GM21447 (cell line): ENCODE results near the gene ABHD12.
A peak's percentile ranks its signal among the peaks of the same experiment; 100 is the strongest.
"Not testable (repeated sequence)": the region's sequence is repeated elsewhere in the genome, so short reads cannot be mapped to it uniquely, and the experiment has no call there.

Source experiments
- ATAC-seq: cut with Tn5 transposase; IDR thresholded peaks from one replicate; pipeline ENCODE4 v1.9.1; 2021; ENCODE audit not compliant: unreplicated experiment

The ABHD12 gene

DNA sequence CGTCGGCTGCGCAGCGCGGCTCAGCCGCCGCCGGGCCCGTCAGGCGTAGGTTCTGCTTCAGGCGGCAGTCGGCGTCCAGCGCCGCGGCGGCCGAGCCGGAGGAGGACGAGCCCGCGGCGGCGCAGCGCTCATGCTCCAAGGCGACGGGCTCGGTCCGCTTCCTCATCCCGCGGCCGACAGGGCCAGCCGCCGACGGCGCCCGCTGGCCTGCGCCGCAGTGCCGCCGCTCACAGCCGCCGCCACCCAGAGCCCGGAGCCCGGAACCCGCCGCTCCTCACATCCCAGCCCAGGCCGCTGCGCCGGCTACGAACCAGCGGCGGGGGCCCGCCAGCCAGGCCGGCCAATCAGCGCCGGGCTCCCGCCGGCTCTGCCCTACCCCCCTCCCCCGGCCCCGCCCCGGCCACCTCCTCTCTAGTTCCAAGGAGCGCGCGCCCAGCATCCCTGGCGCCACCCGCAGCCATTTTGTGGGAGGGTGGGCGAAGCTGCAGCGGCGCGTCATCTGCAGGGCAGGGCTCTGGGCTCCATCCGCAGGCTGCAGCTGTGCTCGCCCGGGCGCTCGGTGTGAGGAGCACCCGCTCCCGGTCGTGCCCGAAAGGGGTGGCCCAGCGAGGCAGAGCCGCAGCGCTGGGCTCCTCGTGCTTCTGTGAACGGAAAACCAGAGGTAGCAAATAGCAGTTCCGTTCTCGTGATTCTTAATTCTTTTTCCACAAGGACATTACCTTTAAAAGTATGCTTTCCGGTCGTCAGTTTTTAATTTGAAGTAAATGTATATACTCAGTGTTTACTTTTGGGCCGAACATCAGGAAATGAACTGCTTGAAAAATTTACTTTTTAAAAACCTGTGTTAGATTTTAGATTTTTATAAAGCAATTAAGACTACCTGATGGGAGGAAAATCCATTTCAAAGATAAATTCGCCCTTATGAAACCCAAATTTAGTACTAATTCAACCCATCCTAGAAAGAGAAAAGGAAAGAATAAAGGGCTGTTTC lies at the start of gene ABHD12:
Gene ABHD12, minus strand, starts transcription at position 298 of the 991 bp plus-strand sequence. Its CDS starts 132 bp downstream, at position 166.
- peak; percentile 84 for ATAC-seq

DNA sequence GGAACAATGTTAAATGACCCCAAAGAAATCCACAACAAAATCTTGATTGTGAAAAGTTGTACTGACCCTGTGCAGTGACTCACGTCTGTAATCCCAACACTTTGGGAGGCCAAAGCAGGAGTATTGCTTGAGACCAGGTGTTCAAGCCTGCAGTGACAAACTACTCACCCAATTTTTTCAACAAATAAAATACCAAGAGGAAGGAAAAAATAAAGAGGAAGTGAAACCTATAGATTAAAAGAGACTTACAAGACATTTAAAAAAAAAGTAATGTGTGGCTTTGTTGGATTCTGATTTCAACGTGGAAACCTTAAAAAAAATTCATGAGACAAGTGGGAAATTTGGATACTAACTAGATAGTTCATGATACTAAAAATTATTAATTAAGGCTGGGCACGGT lies 48.7 kb upstream of the ABHD12 start:
- ATAC-seq, result peak; percentile 67

DNA sequence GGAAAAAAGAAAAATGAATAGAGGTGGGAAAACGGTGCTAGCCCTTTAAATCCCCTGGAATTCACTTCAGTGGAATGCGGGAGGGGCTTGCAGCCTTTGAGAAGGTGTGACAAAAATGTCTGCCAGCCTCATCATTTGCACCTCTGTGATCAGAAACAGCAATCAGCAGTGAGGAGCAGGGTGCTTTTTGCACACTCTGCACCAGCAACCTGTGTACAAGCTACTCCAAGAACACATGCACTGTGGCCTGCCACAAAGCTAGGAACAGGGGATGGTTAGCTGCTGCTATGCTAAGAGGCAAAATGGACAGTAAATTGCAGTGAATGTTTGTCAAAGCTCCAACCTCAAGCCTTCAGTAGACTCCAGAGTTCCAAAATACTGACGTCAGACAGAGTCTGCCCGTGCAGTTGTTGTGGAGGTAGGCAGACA lies 46.5 kb upstream of the ABHD12 start:
- ATAC-seq, result no peak

DNA sequence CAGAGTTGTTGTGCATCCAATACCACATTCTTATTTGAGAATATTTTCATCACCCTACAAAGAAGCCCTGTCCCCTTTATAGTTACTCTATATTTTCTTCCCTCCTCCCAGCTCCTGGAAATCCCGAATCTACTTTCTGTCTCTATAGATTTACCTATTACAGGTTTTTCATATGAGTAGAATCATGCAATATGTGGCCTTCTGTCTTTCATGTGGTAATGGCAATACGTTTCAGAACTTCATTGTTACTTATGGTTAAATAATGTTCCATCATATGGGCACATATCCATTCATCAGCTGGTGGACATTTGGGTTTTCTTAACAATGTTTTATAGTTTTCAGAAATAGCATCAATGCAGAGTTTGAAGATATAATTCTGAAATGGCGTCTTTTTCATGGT lies 33.9 kb upstream of the ABHD12 start:
- ATAC-seq, result no peak

DNA sequence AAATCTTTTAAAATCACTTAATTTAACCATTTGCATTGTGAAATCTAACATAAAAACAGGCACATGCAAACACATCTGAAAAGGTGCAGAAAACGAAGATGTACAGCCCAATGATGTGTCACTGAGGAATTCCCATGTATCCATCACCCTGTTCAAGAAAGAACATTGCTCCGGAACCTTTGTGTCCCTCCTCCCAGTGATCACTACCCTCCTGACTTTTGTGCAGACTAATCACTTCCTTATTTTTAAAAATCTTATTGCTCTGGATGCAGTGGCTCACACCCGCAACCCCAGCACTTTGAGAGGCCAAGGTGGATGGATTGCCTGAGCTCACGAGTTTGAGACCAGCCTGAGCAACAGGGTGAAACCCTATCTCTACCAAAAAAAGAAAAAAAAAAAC lies 31.4 kb upstream of the ABHD12 start:
- no peak for ATAC-seq

DNA sequence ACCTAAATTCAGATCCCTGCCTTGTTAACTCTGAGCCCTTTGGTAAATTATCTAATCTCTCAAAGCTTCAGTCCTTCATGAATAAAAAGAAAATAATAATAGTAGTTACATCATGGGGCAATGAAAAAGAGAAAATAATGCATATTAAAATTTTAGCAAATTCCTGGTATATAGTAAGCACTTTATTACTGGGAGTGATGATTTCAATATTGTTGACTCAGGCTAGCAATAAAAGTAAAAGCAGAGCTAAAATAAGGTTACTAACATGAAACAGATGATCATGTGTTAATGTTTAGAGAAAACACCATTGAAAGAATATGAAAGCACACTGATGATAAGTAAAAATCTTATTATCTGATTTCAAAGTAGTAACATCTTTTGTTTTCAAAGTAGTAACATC lies 30.5 kb upstream of the ABHD12 start:
- no peak for ATAC-seq

DNA sequence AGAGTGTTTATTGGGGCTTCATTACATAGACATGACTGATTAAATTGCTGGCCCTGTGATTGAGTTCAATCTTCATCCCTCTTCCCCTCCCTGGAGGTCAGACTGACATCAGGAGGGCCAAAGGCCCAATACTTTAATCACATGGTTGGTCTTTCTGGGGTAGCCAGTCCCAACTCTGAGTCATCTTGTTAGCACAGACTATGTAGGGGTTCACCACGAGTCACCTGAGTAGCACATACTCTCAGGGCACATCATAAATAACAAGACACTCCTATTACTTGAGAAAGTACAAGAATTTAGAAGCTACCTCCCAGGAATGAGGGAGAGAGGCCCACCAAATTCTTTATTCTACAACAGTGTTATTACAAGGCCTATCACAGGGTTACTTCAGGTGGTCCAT lies 28.1 kb upstream of the ABHD12 start:
- ATAC-seq, result no peak

DNA sequence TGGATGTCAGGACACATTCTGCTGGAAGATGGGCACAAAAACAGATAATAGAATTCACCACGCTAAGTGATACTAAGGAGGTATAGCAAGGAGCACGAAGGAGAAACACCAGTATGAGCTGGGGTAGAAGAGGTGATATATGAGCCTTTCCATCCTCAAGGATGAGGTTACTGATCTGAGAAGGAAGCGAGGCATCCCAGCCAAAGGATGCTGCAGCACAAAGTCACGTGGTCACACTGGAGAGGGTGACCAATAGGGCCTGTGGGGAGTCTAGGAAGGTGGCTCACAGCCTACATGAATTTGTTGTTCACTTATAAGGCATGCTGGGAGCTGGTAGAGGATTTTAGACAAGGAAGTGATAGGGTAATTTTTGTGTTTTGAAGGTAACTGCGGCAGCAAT lies 18.3 kb upstream of the ABHD12 start:
- ATAC-seq, result no peak

DNA sequence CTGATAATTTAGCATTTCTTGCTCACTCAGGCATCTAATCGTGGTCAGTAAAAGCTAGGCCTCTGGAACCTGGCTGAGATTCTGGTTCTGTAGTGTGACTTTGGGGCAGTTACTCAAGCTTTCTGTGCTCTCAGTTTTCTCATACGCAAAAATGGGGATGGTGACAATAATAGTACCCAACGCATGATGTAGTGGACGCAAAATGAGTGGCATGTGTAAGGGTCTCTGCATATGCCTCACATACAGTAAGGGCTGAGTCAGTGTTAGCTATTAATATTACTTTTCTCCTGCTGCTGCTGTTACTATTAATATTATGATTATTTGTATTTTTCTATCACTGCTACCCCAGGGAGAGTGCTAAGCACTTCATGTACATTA lies 17.5 kb upstream of the ABHD12 start:
- no peak for ATAC-seq

DNA sequence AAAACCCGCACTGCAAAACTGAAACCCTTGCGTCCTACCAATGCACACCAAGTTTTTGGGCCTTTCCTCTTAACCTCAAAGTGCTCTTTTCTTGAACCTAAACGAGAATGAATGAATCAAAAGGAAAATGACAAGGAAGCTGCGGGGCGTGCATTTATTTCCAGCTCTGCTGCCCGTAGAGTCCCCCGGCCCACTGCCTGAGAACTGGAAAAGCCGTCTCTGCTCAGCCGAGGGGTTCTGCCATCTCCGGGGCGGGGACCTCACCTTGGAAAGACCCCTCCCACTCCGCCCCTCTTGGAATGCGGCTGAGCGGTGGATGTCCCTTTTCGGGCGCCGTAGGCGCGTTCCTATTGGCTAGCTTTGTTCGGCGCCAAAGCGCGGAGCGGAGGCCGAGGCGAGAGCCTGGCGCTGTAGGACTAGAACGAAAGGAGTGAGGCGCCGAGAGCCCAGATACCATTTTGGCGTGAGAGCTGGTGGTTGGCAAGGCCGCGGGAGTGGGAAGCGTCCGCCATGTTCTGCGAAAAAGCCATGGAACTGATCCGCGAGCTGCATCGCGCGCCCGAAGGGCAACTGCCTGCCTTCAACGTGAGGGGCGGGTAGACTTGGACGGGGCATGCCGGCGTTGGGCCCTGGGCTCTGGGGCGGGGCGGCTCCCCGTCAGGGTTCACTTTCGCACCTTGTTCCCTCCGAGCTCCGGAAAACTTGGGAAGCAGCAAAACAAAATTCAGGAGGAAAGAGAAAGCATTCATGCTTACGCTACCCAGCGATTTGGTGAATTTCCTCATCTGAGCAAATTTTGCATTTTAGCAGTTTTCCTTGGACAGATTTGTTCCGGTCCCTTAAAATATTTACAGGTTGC lies 16.9 kb upstream of the ABHD12 start, which contains the start of gene GINS1:
Gene GINS1, plus strand, starts transcription at position 363 of the 859 bp plus-strand sequence. Its CDS starts 148 bp downstream, at position 511.
- peak; percentile 81 for ATAC-seq

DNA sequence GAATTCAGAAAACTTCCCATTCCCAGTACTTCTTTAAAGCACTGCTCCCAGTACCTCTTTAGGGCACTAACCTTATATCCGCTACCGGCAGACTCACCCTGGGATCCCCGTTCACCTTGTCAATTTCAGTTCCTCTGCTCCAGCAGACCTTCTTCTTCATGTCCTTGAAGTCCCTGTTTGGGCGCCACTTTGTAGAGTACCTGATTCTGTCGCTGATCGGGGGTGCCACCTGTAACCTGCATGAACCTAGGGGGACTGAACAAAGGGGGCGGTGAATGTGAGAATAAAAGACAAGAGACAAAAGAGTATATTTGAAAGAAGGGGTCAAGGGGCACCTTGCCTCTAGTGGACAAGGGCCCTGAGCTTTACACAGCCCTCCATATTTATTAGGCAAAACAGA lies 11.9 kb upstream of the ABHD12 start:
- ATAC-seq, result no peak

DNA sequence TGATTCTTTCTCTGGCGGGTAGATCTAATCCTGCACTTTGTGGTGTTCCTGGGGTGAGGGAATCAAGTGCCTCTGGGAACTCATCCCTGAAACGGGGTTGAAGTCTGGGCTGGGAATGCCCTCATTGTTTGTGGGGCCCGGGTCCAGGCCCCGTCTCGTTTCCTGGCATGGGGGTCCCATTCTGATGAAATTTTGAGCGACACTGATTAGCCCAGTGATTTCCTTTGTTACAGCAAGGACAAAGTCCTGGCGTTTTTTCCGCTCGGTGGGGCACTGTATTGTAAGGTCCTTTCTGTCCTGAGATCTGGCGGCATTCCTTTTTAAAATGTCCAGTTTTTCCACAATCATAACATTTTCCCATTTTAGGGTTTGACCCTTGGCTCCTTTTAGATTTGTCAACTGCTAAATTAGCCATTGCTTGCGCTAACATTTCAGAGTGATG lies 9.7 kb upstream of the ABHD12 start:
- ATAC-seq, result not testable (repeated sequence)

DNA sequence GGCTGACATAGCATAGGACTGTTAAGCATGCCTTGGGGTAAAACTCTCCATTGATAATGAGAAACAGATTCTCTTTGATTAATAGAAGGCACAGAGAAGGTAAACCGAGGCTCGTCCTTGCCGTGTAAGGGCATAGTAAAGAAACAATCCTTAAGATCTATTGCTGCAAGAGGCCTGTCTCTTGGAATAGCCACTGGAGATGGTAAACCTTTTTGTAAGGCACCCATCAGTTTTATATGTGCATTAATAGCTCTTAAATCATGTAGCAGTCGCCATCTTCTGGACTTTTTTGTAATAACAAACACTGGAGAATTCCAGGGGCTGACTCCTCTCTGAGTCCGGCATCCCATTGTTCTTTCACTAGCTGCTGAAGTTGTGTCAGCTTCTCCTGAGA lies 8.4 kb upstream of the ABHD12 start:
- ATAC-seq, result peak; percentile 69

DNA sequence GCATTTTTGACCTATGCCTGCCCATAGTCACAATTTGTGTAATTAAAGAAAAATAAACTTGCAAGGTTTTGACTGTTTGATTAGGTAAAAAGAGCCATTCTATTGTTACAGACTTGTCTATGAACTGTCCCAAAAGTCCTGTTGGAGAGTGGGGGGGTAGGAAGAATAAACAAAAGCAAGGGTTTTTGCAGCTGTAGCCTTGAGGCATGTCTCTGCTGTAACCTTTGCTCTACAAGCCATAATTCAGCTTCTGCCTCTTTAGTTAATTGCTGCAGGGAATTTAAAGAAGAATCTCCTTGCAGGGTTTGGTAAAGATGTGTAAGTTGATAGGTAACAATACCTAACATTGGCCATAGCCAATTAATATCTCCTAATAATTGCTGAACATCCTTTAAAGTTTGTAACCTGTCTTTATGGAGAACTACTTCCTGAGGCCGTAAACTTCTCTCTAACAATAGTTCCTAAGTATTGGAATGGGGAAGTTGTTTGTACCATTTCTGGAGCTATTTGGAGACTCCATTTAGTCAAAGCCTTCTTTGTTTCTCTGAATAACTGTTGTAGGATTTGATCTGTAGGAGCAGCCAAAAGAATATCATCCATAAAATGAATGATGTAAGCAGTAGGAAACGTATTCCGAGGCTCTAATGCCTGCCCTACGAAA lies 7.9 kb upstream of the ABHD12 start:
- no peak for ATAC-seq

DNA sequence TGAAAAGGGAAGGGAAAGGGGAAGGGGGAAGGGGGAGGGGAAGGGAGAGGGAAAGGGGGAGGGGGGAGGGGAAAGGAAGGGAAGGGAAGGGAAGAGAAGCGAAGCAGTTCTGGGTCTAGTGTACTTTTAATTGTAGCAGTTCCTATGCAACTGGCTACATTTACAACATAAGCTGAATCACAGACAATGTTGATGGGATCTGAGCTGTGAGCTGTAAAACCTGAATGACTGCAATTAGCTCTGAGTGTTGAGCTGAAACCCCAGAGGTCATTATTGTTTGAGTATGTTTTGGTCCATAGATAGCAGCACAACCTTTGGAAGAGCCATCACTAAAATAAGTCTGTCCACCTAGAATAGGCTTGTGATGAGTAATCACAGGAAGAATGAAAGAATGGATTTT lies 7.2 kb upstream of the ABHD12 start:
- ATAC-seq, result no peak

DNA sequence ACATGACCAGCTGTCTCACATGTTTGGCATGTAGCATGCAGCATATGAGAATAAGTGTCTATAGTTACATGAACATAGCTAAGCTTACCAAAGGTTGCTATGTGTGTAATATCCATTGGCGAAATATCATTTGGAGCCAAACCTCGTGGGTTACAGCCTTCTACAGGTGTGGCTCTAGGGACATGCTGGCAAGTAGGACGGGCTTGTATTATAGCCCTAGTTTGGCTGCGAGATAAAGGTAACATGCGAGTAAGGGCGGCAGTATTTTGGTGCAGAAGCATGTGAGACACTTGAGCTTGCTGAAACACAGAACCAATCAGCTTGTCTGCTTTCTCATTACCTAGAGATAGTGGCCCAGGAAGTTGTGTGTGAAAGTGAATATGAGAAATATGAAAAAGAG lies 6.5 kb upstream of the ABHD12 start:
- no peak for ATAC-seq

DNA sequence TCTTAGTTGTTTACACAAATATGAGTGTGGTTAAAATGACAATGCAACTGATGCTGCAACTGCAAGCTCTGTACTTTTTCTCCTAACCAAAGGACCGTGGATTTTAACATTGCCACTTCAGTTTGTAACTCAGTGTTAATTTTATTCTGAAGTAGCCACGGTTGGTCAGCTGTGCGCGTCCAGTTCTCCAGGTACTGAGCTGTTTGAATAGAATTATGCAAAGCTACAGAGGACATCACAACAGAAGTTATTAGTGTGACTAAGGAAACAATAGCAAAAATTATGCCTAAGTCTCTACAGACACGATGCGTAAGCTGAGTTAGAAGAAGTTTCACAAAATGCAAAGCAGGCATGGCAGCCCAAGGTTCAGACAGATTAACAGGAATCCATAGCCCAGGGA lies 4.4 kb upstream of the ABHD12 start:
- no peak for ATAC-seq

DNA sequence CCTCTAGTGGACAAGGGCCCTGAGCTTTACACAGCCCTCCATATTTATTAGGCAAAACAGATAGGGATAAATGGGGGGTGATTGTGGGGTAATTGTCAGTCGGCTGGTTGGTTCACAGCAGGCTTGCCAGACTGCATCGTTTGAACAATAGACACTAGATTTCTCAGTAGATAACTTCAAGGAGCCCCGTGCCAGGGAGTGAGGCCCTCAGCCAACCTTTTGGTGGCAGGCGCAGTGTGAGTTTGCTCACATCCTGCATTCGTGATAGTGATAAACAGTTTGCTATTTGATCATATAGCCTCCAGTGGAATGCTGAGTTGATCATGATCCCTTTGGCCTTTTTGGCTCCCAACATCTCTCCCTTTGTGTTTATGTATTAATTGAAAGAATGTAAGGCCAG lies 3.6 kb upstream of the ABHD12 start:
- ATAC-seq, result no peak

DNA sequence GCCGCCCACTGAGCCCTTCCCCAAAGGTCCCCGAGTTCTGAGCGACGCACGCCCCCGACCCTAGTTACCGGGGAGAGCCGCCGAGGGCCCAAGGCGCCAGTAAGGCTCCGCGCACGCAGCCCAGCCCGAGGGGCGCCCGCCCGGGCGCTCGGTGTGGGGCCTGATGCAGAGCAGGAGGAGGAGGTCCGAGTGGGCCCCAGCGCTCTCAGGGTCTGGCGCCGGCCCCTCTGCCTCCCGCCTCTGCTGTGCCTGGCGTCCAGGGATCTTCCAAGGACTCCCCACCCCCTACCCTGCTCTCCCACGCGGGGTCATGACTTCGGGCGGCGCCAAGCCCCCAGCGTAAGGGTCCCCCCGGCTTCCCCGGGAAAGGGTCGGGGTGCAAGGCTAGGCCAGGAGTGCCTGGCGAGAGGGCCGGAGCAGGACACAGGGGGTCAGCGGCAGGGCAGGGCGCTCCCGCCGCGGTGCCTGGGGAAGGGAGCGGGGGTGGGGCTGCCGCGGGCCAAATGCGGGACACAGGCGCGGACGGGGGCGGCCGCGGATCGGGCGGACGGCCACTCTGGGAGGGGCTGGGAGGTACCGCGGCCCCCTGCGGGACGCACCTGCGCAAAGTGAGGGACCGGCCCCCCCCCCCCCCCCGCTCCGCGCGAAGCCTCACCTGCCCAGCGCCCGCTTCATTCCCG lies 637 bp downstream of the ABHD12 start:
- ATAC-seq, result peak; percentile 34

DNA sequence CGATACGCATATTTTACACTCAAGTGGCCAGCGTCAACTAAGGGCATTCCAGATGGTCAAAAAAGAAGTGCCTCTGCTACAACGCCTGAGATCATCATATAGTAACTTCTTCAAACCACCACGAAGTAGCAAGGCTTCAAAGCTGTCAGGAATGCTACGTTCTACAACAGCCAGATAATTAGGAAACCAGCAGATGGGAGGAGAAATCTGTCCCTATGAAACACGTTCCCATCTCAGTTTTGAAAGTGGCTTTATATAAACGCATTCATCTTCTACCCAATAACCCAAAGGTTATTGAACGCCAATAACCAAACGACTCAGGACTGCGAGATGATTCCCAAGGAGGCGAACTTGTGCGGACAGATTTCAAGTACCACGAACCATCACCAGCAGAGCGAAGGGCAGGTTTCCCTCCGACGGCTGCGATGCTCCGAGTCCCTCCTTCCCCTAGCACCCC lies 1.2 kb downstream of the ABHD12 start:
- no peak for ATAC-seq
